Uterus (tissue), 2 donors: ENCODE results near the gene MASP2.

Experiments
- POLR2A ChIP-seq, 2 donors: fragments of 450-650 bp; IDR thresholded peaks; one replicate each; pipeline ENCODE4 v1.6.1; 2016; ENCODE audit warnings: antibody characterized with exemption in 2 of 2, mild to moderate bottlenecking in 1 of 2, moderate library complexity in 1 of 2
- TF ChIP-seq, protein P1 (sequence below), 4 experiments: fragments of 200-600 bp in 2 of 4; fragments of 450-650 bp in 2 of 4; sonication (generic) in 2 of 4; IDR thresholded peaks; one replicate each; pipeline ENCODE4 v1.5.1; 2016 to 2019; ENCODE audit warnings: antibody characterized with exemption in 4 of 4, mild to moderate bottlenecking in 2 of 4, moderate library complexity in 1 of 4

- TF ChIP-seq, protein P1, sequence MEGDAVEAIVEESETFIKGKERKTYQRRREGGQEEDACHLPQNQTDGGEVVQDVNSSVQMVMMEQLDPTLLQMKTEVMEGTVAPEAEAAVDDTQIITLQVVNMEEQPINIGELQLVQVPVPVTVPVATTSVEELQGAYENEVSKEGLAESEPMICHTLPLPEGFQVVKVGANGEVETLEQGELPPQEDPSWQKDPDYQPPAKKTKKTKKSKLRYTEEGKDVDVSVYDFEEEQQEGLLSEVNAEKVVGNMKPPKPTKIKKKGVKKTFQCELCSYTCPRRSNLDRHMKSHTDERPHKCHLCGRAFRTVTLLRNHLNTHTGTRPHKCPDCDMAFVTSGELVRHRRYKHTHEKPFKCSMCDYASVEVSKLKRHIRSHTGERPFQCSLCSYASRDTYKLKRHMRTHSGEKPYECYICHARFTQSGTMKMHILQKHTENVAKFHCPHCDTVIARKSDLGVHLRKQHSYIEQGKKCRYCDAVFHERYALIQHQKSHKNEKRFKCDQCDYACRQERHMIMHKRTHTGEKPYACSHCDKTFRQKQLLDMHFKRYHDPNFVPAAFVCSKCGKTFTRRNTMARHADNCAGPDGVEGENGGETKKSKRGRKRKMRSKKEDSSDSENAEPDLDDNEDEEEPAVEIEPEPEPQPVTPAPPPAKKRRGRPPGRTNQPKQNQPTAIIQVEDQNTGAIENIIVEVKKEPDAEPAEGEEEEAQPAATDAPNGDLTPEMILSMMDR (IDR thresholded peaks at IDR 0.05) = no peak
- no peak for TF ChIP-seq POLR2A (IDR thresholded peaks at IDR 0.05)
Measured at GRCh38 chr1:10989095-10989494, 57.9 kb downstream of the MASP2 start.
